DOHH2 (cell line): ENCODE measurements around the gene TMEM86A.

Experiments
- H3F3A ChIP-seq: fragments of 200-600 bp; sonication (generic), shearing (Covaris generic); 2 replicates; pipeline ENCODE4 v1.6.0; 2016; ENCODE audit warnings: antibody characterized with exemption, mild to moderate bottlenecking; ENCODE audit not compliant: control insufficient read depth, insufficient read depth
- H3K27ac ChIP-seq: fragments of 200-600 bp; sonication (generic); 2 replicates; pipeline ENCODE4 v1.5.1; 2014; ENCODE audit warnings: low read depth, mild to moderate bottlenecking, low read length, moderate library complexity
- H3K27me3 ChIP-seq: fragments of 200-600 bp; sonication (generic); 2 replicates; pipeline ENCODE4 v1.6.1; 2014; ENCODE audit warnings: mild to moderate bottlenecking, low read length, mixed read lengths; ENCODE audit not compliant: control insufficient read depth
- H3K36me3 ChIP-seq: fragments of 200-600 bp; sonication (generic); 2 replicates; pipeline ENCODE4 v1.6.1; 2014; ENCODE audit warnings: mild to moderate bottlenecking, low read length, moderate library complexity, mixed read lengths; ENCODE audit not compliant: control insufficient read depth
- H3K4me1 ChIP-seq: fragments of 200-600 bp; sonication (generic); 2 replicates; pipeline ENCODE4 v1.6.1; 2014; ENCODE audit warnings: mild to moderate bottlenecking, low read length, mixed read lengths; ENCODE audit not compliant: control insufficient read depth
- H3K4me2 ChIP-seq: fragments of 200-600 bp; sonication (generic); 2 replicates; pipeline ENCODE4 v1.6.0; 2014; ENCODE audit warnings: mild to moderate bottlenecking, low read length, moderate library complexity
- H3K4me3 ChIP-seq: fragments of 200-600 bp; sonication (generic); 2 replicates; pipeline ENCODE4 v1.5.1; 2014; ENCODE audit warnings: mild to moderate bottlenecking, low read length, mixed read lengths
- H3K79me2 ChIP-seq: fragments of 200-600 bp; sonication (generic); 2 replicates; pipeline ENCODE4 v1.6.1; 2014; ENCODE audit warnings: mild to moderate bottlenecking, low read length, mixed read lengths; ENCODE audit not compliant: control insufficient read depth
- H3K9me2 ChIP-seq: fragments of 200-600 bp; sonication (generic); replicated peaks from 2 replicates; pipeline ENCODE4 v1.6.1; 2014; ENCODE audit warnings: mild to moderate bottlenecking, low read length, mixed read lengths; ENCODE audit not compliant: control insufficient read depth
- H3K9me3 ChIP-seq: fragments of 200-600 bp; sonication (generic); 2 replicates; pipeline ENCODE4 v1.6.1; 2014; ENCODE audit warnings: antibody characterized with exemption, low read length, mixed read lengths; ENCODE audit not compliant: control insufficient read depth, insufficient read depth
- H4K20me1 ChIP-seq: fragments of 200-600 bp; sonication (generic); 2 replicates; pipeline ENCODE4 v1.6.0; 2014; ENCODE audit warnings: low read depth, mild to moderate bottlenecking, antibody characterized with exemption, low read length, moderate library complexity; ENCODE audit not compliant: control insufficient read depth, insufficient read depth
- EZH2phosphoT487 ChIP-seq: fragments of 200-600 bp; sonication (generic); IDR thresholded peaks from 2 replicates; pipeline ENCODE4 v1.6.1; 2017; ENCODE audit warnings: borderline replicate concordance, mild to moderate bottlenecking, antibody characterized with exemption, low read length, moderate library complexity, mixed read lengths
- TF ChIP-seq, protein P1 (sequence below): fragments of 200-600 bp; sonication (generic); IDR thresholded peaks from one replicate; pipeline ENCODE4 v1.5.1; 2014; ENCODE audit warnings: antibody characterized with exemption, mild to moderate bottlenecking, low read depth, low read length; ENCODE audit not compliant: poor library complexity, severe bottlenecking

TMEM86A gene

DNA sequence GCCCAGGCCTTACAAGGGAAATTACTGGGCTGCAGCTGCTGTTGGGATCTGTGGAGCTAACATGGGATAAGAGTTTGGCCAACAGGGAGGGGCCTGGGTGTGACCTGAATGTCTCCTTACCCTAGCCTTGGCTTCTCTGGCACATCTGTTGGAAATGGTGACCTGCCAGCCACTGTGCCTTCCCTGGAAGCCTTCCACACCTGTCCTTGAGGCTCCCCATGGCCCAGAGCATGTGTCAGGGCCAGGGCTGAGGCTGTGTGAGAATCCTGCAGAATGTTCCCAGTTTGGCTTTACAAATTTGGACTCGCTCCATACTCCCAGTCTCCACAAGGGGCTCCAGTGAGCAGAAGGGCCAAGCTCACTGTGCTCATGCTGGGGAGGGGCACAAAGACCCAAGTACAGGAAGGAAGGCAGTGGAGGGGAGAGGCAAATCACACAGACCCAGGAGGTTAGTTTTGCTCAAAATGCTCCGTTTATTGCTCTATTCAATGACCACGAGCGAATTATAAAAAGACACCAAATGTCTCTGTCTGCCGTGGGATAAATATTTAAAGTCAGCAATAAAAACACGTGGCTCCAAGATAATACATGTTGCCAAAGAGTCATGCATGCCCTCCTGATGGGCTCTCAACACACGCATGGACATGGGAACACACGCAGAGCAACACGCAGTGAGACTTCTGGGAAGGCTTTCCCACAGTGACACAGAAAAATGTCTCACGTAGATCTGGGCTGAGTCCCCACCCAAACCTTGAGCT lies 29.1 kb downstream of the TMEM86A start:
- no peak overlapping the region for H3K27ac ChIP-seq
- H4K20me1 ChIP-seq: no peaks in the 10 kb centered on the region
- no peaks in the 10 kb centered on the region for H3K36me3 ChIP-seq
- H3K79me2 ChIP-seq: no peaks in the 10 kb centered on the region
- H3K27me3 ChIP-seq: no peaks in the 10 kb centered on the region
- TF ChIP-seq, protein P1, sequence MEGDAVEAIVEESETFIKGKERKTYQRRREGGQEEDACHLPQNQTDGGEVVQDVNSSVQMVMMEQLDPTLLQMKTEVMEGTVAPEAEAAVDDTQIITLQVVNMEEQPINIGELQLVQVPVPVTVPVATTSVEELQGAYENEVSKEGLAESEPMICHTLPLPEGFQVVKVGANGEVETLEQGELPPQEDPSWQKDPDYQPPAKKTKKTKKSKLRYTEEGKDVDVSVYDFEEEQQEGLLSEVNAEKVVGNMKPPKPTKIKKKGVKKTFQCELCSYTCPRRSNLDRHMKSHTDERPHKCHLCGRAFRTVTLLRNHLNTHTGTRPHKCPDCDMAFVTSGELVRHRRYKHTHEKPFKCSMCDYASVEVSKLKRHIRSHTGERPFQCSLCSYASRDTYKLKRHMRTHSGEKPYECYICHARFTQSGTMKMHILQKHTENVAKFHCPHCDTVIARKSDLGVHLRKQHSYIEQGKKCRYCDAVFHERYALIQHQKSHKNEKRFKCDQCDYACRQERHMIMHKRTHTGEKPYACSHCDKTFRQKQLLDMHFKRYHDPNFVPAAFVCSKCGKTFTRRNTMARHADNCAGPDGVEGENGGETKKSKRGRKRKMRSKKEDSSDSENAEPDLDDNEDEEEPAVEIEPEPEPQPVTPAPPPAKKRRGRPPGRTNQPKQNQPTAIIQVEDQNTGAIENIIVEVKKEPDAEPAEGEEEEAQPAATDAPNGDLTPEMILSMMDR: peak; percentile 84
- TF ChIP-seq EZH2phosphoT487: no peak
- no peak overlapping the region for H3K4me2 ChIP-seq
- H3K9me2 ChIP-seq: no peaks in the 10 kb centered on the region
- no peaks in the 10 kb centered on the region for H3F3A ChIP-seq
- H3K4me3 ChIP-seq: no peak overlapping the region
- H3K4me1 ChIP-seq: peaks cover 14% of the 10 kb centered on the region
- H3K9me3 ChIP-seq: no peaks in the 10 kb centered on the region

DNA sequence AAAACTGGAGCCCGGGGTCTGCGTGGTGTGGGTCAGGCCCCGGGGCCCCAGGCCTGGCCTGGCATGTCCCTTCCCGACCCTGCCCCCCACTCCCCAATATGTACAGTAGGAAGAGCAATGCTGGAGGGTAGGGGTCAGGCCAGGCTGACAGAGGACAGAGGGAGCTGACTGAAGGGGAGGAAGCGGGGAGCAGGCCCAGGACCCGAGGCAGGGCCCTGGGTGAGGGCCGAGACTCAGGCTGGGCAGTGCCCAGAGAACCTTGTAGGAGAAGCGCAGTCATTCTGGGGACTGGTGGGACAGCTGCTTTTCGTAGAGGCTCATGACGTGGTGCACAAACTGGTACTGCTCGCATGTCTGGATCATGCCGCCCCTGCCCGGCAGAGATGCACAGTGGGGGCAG lies 30.1 kb downstream of the TMEM86A start:
- Histone ChIP-seq H3K9me2 (no peaks in the 10 kb centered on the region), H3K4me3 (no peak overlapping the region), H4K20me1 (no peaks in the 10 kb centered on the region), H3K27ac (no peak overlapping the region), H3K4me2 (no peak overlapping the region), H3K27me3 (no peaks in the 10 kb centered on the region), H3F3A (no peaks in the 10 kb centered on the region), H3K36me3 (no peaks in the 10 kb centered on the region), H3K9me3 (no peaks in the 10 kb centered on the region), H3K79me2 (no peaks in the 10 kb centered on the region), H3K4me1 (peaks cover 14% of the 10 kb centered on the region)
- no peak for TF ChIP-seq EZH2phosphoT487
- TF ChIP-seq, protein P1: no peak

DNA sequence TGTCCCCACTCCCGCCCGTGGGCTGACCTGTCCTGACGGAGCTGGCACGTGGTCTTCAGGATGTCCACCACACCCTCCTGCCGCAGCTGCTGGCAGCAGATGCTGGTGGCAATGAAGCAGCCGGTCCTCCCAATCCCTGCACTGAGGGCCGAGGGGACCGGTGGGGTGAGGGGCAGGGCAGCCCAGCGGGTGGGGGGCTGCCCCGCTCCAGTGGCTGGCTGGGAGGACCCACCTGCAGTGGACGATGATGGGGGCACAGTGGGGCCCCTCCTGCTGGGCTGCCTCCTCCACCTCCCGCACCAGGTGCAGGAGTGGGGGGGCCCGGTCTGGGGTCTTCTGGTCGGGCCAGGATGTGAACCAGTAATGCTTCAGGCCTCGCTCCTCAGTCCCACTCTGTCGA lies 30.8 kb downstream of the TMEM86A start:
- Histone ChIP-seq H3K9me2 (no peaks in the 10 kb centered on the region), H3K27me3 (no peaks in the 10 kb centered on the region), H3K4me2 (no peak overlapping the region), H3K27ac (no peak overlapping the region), H3K4me1 (peaks cover 14% of the 10 kb centered on the region), H4K20me1 (no peaks in the 10 kb centered on the region), H3K36me3 (no peaks in the 10 kb centered on the region), H3K4me3 (no peak overlapping the region), H3K79me2 (no peaks in the 10 kb centered on the region), H3F3A (no peaks in the 10 kb centered on the region), H3K9me3 (no peaks in the 10 kb centered on the region)
- TF ChIP-seq EZH2phosphoT487: no peak
- TF ChIP-seq, protein P1: no peak
